ENCODE measurements around the gene DNAH11. TPM values are rescaled to one million over a fixed set of nuclear protein-coding genes. Genes with fewer than 3 reads are reported as not detected.
A peak's percentile ranks its signal among the peaks of the same experiment; 100 is the strongest.

The DNAH11 gene
- total and polyA plus RNA-seq, 5 donors from 2014 or later, result 0.34 to 0.65 TPM; not detected in 3

DNA sequence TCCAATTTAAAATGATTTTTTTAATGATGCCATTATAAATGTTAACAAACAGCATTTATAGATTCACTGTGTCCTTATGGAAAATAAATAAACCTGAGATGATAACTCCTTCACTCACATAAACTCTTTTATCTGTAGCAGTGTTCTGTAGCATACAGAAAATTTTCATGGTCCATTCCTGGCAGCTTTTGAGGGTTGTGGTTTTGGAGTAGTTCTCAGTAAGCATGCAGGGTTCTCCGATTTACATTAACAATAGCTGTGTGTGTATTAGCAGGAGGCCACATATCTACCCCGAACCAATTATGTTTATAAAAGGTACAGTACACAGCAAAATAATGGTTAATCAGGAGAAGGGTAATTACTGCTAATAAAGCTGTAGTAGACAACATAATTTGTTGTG lies 240.2 kb downstream of the DNAH11 start:
- H3K4me1 Mint-ChIP-seq, result no peaks in the 10 kb centered on the region
- no peak for ATAC-seq (ENCODE audit: low read depth in 2 of 2)
- no peak overlapping the region for H3K4me3 Mint-ChIP-seq
- H3K27me3 ChIP-seq (ENCODE audit: control insufficient read depth, insufficient read depth, low read length), result no peaks in the 10 kb centered on the region
- no peaks in the 10 kb centered on the region for H3K9me3 Mint-ChIP-seq
- no peaks in the 10 kb centered on the region for H3K36me3 ChIP-seq (ENCODE audit: control insufficient read depth, insufficient read depth, low read length)
- peaks cover 5% of the 10 kb centered on the region for H3K27me3 Mint-ChIP-seq
- H3K27ac Mint-ChIP-seq, result no peak overlapping the region
- no peaks in the 10 kb centered on the region for H3K4me1 ChIP-seq (ENCODE audit: control insufficient read depth, insufficient read depth, low read length, poor library complexity, severe bottlenecking)
- H3K36me3 Mint-ChIP-seq, result no peaks in the 10 kb centered on the region
- no peak overlapping the region for H3K27ac ChIP-seq (ENCODE audit: insufficient read depth, low read length, poor library complexity, severe bottlenecking)
- H3K9me3 ChIP-seq (ENCODE audit: control insufficient read depth in 2 of 2, low read length in 2 of 2), result no peaks in the 10 kb centered on the region
- no peak overlapping the region for H3K4me3 ChIP-seq (ENCODE audit: low read depth, low read length)
- DNase-seq, result no peak

DNA sequence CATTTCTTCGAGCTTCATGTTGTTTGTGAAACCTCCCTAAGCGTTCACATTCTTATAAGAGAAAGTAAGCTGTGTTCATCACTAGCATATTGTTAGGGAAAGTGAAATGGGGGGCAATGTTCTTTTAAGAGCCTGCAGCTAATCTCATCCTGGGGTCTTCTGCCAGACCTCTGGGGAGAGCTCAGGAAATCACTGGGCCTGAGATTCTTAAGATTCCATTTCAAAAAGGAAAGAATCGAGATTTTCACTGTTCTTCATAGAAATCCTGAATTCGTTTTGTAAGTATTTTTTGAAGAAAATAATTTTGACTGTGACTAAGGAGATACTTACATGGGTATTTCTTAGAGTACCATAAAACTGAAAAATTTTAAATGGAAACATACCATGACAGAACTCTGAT lies 242.2 kb downstream of the DNAH11 start:
- Histone ChIP-seq H3K9me3 (ENCODE audit: control insufficient read depth in 2 of 2, low read length in 2 of 2) (no peaks in the 10 kb centered on the region), H3K4me1 (ENCODE audit: control insufficient read depth, insufficient read depth, low read length, poor library complexity, severe bottlenecking) (no peaks in the 10 kb centered on the region), H3K27ac (ENCODE audit: insufficient read depth, low read length, poor library complexity, severe bottlenecking) (no peak overlapping the region), H3K36me3 (ENCODE audit: control insufficient read depth, insufficient read depth, low read length) (no peaks in the 10 kb centered on the region), H3K4me3 (ENCODE audit: low read depth, low read length) (no peak overlapping the region), H3K27me3 (ENCODE audit: control insufficient read depth, insufficient read depth, low read length) (no peaks in the 10 kb centered on the region)
- Mint-ChIP-seq H3K4me3 (no peak overlapping the region), H3K36me3 (no peaks in the 10 kb centered on the region), H3K4me1 (no peaks in the 10 kb centered on the region), H3K27me3 (peaks cover 5% of the 10 kb centered on the region), H3K9me3 (no peaks in the 10 kb centered on the region), H3K27ac (no peak overlapping the region)
- DNase-seq (no peak), ATAC-seq (ENCODE audit: low read depth in 2 of 2) (no peak)

DNA sequence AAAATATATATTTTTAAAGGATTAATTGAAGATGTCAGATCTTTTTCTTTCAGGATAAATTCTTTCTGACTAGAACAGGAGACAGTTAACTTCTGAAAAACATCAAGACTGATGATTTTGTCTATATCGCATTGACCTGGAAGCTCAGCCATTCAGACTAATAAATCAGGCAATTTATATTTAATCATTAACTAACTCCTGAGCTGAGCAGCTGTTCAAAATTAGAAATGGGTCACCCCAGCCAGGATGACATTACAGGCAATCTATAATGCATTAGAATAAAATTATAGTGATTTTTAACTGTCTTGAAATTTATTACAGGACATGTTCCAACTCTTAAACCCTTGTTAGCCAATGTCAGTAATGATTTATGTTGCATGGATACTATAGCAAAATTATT lies 263.0 kb downstream of the DNAH11 start:
- Mint-ChIP-seq H3K27ac (no peak overlapping the region), H3K4me3 (no peak overlapping the region), H3K9me3 (peaks cover 0 to 9% (median 0%) of the 10 kb centered on the region in 7 donors), H3K4me1 (no peaks in the 10 kb centered on the region), H3K36me3 (no peaks in the 10 kb centered on the region), H3K27me3 (peaks cover 13% of the 10 kb centered on the region)
- no peaks in the 10 kb centered on the region for H3K4me1 ChIP-seq (ENCODE audit: control insufficient read depth, insufficient read depth, low read length, poor library complexity, severe bottlenecking)
- H3K27ac ChIP-seq (ENCODE audit: insufficient read depth, low read length, poor library complexity, severe bottlenecking), result no peak overlapping the region
- ATAC-seq (ENCODE audit: low read depth in 2 of 2), result no peak
- H3K9me3 ChIP-seq (ENCODE audit: control insufficient read depth in 2 of 2, low read length in 2 of 2), result no peaks in the 10 kb centered on the region
- no peaks in the 10 kb centered on the region for H3K27me3 ChIP-seq (ENCODE audit: control insufficient read depth, insufficient read depth, low read length)
- DNase-seq, result no peak
- H3K4me3 ChIP-seq (ENCODE audit: low read depth, low read length), result no peak overlapping the region
- no peaks in the 10 kb centered on the region for H3K36me3 ChIP-seq (ENCODE audit: control insufficient read depth, insufficient read depth, low read length)

DNA sequence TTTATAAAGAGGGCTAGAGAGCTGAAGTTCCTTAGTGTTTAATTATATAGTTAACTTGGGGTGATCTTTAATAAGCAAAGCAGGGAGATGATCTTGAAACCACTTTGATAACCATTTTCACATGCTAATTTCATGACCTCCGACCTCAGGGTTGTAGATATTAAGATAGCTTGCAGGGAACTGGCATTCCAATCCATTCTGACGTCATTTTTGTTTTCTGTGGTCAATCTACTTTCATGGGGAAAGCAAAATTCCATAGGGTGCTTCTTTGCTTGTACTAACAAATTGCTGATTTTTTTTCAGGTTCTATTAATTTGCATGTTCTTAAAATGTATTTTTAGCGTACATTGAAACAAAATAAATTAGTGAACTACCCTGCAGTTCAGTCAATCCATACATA lies 263.5 kb downstream of the DNAH11 start:
- ATAC-seq (ENCODE audit: low read depth in 2 of 2), result no peak
- H3K27ac Mint-ChIP-seq, result no peak overlapping the region
- peaks cover 11% of the 10 kb centered on the region for H3K27me3 Mint-ChIP-seq
- H3K9me3 Mint-ChIP-seq, result peaks cover 0 to 9% (median 0%) of the 10 kb centered on the region in 7 donors
- H3K4me3 Mint-ChIP-seq, result no peak overlapping the region
- Histone ChIP-seq H3K4me1 (ENCODE audit: control insufficient read depth, insufficient read depth, low read length, poor library complexity, severe bottlenecking) (no peaks in the 10 kb centered on the region), H3K27me3 (ENCODE audit: control insufficient read depth, insufficient read depth, low read length) (peaks cover under 1% of the 10 kb centered on the region), H3K4me3 (ENCODE audit: low read depth, low read length) (no peak overlapping the region), H3K36me3 (ENCODE audit: control insufficient read depth, insufficient read depth, low read length) (no peaks in the 10 kb centered on the region), H3K27ac (ENCODE audit: insufficient read depth, low read length, poor library complexity, severe bottlenecking) (no peak overlapping the region), H3K9me3 (ENCODE audit: control insufficient read depth in 2 of 2, low read length in 2 of 2) (no peaks in the 10 kb centered on the region)
- H3K36me3 Mint-ChIP-seq, result no peaks in the 10 kb centered on the region
- H3K4me1 Mint-ChIP-seq, result no peaks in the 10 kb centered on the region
- DNase-seq, result no peak

DNA sequence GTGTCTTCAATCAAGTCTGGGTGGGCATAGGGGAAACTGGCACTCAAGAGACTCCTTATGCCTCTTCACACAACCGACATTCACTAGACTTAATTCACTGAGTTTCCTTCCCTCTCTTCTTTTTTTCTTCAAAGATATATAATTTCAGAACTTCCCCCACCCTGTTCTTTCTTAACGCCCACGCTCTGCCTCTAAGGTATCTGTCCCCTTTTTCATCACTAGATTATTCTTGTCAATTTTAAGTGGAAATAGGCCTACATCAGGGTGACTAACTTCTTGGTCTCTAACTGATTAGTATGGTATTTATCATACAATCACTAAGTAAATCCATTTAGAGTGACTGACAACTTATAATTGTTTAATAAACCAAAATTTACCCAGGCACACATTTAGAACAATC lies 276.2 kb downstream of the DNAH11 start:
- H3K27me3 Mint-ChIP-seq, result peaks cover 5% of the 10 kb centered on the region
- no peak overlapping the region for H3K4me3 Mint-ChIP-seq
- H3K9me3 ChIP-seq (ENCODE audit: control insufficient read depth in 2 of 2, low read length in 2 of 2), result no peaks in the 10 kb centered on the region
- no peaks in the 10 kb centered on the region for H3K36me3 Mint-ChIP-seq
- peak overlapping the region in 1 of 3 donors; percentile 9 for H3K27ac Mint-ChIP-seq
- H3K4me3 ChIP-seq (ENCODE audit: low read depth, low read length), result no peak overlapping the region
- no peaks in the 10 kb centered on the region for H3K4me1 ChIP-seq (ENCODE audit: control insufficient read depth, insufficient read depth, low read length, poor library complexity, severe bottlenecking)
- peaks cover 0 to 2% (median 0%) of the 10 kb centered on the region in 7 donors for H3K9me3 Mint-ChIP-seq
- ATAC-seq (ENCODE audit: low read depth in 2 of 2), result no peak
- no peaks in the 10 kb centered on the region for H3K27me3 ChIP-seq (ENCODE audit: control insufficient read depth, insufficient read depth, low read length)
- H3K4me1 Mint-ChIP-seq, result no peaks in the 10 kb centered on the region
- no peak overlapping the region for H3K27ac ChIP-seq (ENCODE audit: insufficient read depth, low read length, poor library complexity, severe bottlenecking)
- H3K36me3 ChIP-seq (ENCODE audit: control insufficient read depth, insufficient read depth, low read length), result no peaks in the 10 kb centered on the region
- no peak for DNase-seq

DNA sequence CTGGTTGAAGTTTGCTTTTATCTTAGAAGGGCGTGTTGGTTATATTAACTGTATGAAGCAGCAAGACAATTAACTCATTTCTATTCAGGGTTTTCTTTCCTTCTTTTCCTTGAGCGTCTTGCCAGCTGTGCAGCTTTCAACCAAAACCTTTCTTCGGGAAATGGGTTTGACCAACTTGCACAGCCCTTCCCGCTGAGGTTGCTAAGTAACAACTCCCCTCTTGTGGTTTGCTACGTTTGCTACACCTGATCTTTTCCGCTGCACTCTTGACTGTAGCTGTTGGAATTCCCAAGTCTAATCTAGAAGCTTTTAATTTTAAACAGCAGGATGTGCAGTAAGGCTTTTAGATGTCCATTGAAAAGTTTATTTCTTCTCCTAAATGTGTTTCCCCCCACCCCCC lies 286.0 kb downstream of the DNAH11 start:
- Histone ChIP-seq H3K4me1 (ENCODE audit: control insufficient read depth, insufficient read depth, low read length, poor library complexity, severe bottlenecking) (no peaks in the 10 kb centered on the region), H3K4me3 (ENCODE audit: low read depth, low read length) (no peak overlapping the region), H3K27me3 (ENCODE audit: control insufficient read depth, insufficient read depth, low read length) (peaks cover 3% of the 10 kb centered on the region), H3K27ac (ENCODE audit: insufficient read depth, low read length, poor library complexity, severe bottlenecking) (no peak overlapping the region), H3K9me3 (ENCODE audit: control insufficient read depth in 2 of 2, low read length in 2 of 2) (no peaks in the 10 kb centered on the region), H3K36me3 (ENCODE audit: control insufficient read depth, insufficient read depth, low read length) (no peaks in the 10 kb centered on the region)
- Mint-ChIP-seq H3K9me3 (peaks cover 0 to 3% (median 0%) of the 10 kb centered on the region in 7 donors), H3K27ac (no peak overlapping the region), H3K36me3 (peaks cover 1% of the 10 kb centered on the region), H3K4me1 (peaks cover 0 to 2% (median 0%) of the 10 kb centered on the region in 4 donors), H3K27me3 (peaks cover 13% of the 10 kb centered on the region), H3K4me3 (no peak overlapping the region)
- DNase-seq (peak in 1 of 3 donors; percentile 7), ATAC-seq (ENCODE audit: low read depth in 2 of 2) (no peak)

DNA sequence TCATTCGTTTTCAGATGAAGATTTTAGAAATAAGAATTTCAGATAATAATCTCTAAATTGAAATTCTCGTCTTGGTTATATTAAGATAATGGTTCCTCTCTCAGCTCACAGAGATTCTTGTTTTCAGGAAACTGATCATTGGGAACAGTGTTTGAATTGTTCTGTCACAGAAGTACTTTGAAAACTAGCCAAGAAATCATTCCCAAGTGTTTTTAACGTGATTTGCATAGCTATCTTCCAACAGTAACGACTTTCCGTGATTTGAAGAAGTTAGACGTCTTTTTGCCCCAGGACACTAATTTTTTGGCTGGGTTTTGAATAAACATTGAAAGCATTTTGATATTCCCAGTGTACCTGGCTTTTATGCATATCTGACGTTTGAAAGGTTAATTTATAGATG lies 286.9 kb downstream of the DNAH11 start:
- Histone ChIP-seq H3K4me3 (ENCODE audit: low read depth, low read length) (no peak overlapping the region), H3K27me3 (ENCODE audit: control insufficient read depth, insufficient read depth, low read length) (peaks cover 3% of the 10 kb centered on the region), H3K36me3 (ENCODE audit: control insufficient read depth, insufficient read depth, low read length) (no peaks in the 10 kb centered on the region), H3K4me1 (ENCODE audit: control insufficient read depth, insufficient read depth, low read length, poor library complexity, severe bottlenecking) (no peaks in the 10 kb centered on the region), H3K9me3 (ENCODE audit: control insufficient read depth in 2 of 2, low read length in 2 of 2) (no peaks in the 10 kb centered on the region), H3K27ac (ENCODE audit: insufficient read depth, low read length, poor library complexity, severe bottlenecking) (no peak overlapping the region)
- Mint-ChIP-seq H3K4me3 (no peak overlapping the region), H3K27me3 (peaks cover 13% of the 10 kb centered on the region), H3K27ac (no peak overlapping the region), H3K4me1 (peaks cover 0 to 2% (median 0%) of the 10 kb centered on the region in 4 donors), H3K9me3 (peaks cover 0 to 3% (median 0%) of the 10 kb centered on the region in 7 donors), H3K36me3 (peaks cover 2% of the 10 kb centered on the region)
- no peak for DNase-seq
- no peak for ATAC-seq (ENCODE audit: low read depth in 2 of 2)

DNA sequence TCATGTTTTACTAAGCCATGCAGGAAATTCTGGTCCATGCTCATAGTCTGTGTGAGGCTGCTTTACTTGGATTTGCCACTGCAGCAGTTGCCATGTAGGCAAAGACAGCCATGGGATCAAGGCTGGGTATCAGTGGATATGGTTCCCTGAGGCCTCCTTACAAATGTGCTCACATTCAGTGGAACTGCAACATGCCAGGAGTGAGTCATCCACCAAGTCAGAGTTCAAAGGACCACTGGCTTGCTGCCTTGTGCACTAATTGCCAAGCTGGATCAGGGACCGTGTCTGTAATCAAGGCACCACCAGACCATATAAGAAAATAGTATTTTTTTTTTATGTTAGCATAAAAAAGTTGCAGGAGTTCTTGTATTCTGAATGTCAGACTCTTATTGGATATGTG lies 301.9 kb downstream of the DNAH11 start:
- H3K27me3 Mint-ChIP-seq, result no peaks in the 10 kb centered on the region
- Histone ChIP-seq H3K9me3 (ENCODE audit: control insufficient read depth in 2 of 2, low read length in 2 of 2) (no peaks in the 10 kb centered on the region), H3K36me3 (ENCODE audit: control insufficient read depth, insufficient read depth, low read length) (no peaks in the 10 kb centered on the region), H3K4me1 (ENCODE audit: control insufficient read depth, insufficient read depth, low read length, poor library complexity, severe bottlenecking) (no peaks in the 10 kb centered on the region), H3K27me3 (ENCODE audit: control insufficient read depth, insufficient read depth, low read length) (no peaks in the 10 kb centered on the region), H3K4me3 (ENCODE audit: low read depth, low read length) (no peak overlapping the region), H3K27ac (ENCODE audit: insufficient read depth, low read length, poor library complexity, severe bottlenecking) (no peak overlapping the region)
- H3K36me3 Mint-ChIP-seq, result no peaks in the 10 kb centered on the region
- no peak overlapping the region for H3K27ac Mint-ChIP-seq
- no peak for DNase-seq
- no peaks in the 10 kb centered on the region for H3K4me1 Mint-ChIP-seq
- no peak overlapping the region for H3K4me3 Mint-ChIP-seq
- peaks cover 0 to 3% (median 0%) of the 10 kb centered on the region in 7 donors for H3K9me3 Mint-ChIP-seq
- no peak for ATAC-seq (ENCODE audit: low read depth in 2 of 2)

Data from CD4-positive, CD25-positive, alpha-beta regulatory T cell (primary cell).